ENCODE measurements around the gene KRTAP2-4. TPM values are rescaled to one million over a fixed set of nuclear protein-coding genes. Genes with fewer than 3 reads are reported as not detected.
"Not testable (repeated sequence)": the region's sequence is repeated elsewhere in the genome, so short reads cannot be mapped to it uniquely, and the experiment has no call there.

Gene KRTAP2-4
- polyA plus RNA-seq: not detected

- WGBS, 3 donors: 85 to 91% (median 90%) methylated on average over 5 to 6 of the region's 6 CpGs
- no peak within 1 kb of the TSS for H3K27ac ChIP-seq (ENCODE audit: low read depth, low read length)
Measured at GRCh38 chr17:41065829-41066624, at the start of gene KRTAP2-4. TSS of gene KRTAP2-4 (minus strand) at chr17:41065879. CDS start at chr17:41065845, 34 bp downstream.

DNA sequence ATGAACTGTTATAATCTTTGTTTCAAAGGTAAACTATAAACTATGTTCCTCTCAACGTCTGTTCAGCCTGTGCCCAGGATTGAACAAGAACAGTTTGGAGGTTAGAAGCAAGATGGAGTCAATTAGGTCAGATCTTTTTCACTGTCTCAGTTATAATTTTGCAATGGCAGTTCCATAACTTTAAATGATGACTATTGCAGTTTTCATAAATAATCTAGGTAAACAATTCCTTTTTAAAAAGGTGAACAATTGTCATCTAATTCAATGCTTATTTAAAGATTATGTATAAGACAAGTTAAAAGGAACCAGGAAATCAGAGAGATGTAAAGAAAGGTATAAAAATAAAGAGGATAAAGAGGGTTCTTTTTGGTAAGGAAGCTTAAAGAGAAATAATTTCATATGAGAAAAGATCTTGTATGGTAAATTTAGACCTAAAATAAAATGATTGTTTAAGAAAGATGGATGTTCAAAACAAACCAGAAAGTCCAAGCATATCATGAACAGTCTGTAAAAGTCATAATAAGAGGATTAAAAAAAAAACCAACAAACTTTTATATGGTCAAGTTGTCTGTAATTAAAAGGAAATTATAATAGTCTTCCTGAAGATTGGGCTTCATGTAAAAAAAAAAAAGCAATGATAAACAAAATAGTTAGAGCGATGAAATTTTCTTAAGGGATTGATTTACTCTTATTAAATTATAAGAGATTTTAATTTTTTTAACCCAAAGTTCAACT, 45.6 kb upstream of the KRTAP2-4 start:
- WGBS, 3 donors: 65 to 76% (median 72%) methylated on average over 2 of the region's 2 CpGs
- no peak overlapping the region for H3K27ac ChIP-seq (ENCODE audit: low read depth, low read length)

GRCh38 chr17:41108728-41109386, 43.2 kb upstream of the KRTAP2-4 start:
- WGBS, 3 donors: 0 to 50% (median 28%) methylated on average over 1 of the region's 1 CpG

GRCh38 chr17:41107941-41108450, 42.3 kb upstream of the KRTAP2-4 start:
- WGBS, 3 donors: 52 to 73% (median 70%) methylated on average over 1 of the region's 1 CpG
- H3K27ac ChIP-seq (ENCODE audit: low read depth, low read length): no peak overlapping the region

More at GRCh38 chr17:41108728-41109386, 43.2 kb upstream of the KRTAP2-4 start:
- not testable (repeated sequence) for H3K27ac ChIP-seq (ENCODE audit: low read depth, low read length)

GRCh38 chr17:41105347-41105746, 39.7 kb upstream of the KRTAP2-4 start, which contains the start of gene KRTAP4-9:
TSS of gene KRTAP4-9 (plus strand) at chr17:41105389. CDS start at chr17:41105389, 0 bp downstream.
- H3K27ac ChIP-seq (ENCODE audit: low read depth, low read length): not testable (repeated sequence)
- whole genome bisulfite sequencing, 3 donors: 62 to 86% (median 72%) methylated on average over 7 to 10 of the region's 10 CpGs

DNA sequence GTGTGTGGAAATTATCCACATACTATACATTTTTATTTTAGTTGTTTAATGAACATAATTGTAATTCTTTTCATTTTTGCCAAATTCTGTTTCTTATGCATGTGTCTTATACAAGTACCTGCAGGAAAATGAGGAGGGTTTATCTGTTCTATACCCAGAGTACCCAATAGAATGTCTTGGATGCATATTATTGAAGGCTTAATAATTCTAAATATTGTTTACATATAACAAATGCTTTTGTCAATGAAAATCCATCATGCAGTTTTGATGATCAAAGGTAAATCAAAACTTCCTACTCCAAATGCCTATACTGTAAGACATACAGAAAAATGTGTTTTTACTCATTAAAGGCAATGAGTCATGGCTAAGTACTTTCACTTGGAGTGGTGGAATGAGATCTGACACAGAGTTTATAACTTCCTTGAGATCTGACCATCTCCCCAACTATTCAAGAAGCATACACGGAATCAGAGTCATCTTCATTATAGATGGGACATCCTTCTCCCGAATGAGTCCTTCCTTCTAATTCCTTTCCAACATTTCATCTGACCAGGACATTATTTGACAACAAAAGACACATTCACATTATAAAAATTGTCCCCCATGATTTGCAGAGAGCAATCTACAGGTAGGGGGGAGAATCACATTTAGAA, 38.8 kb upstream of the KRTAP2-4 start:
- H3K27ac ChIP-seq (ENCODE audit: low read depth, low read length): not testable (repeated sequence)
- WGBS, 3 donors: 55 to 76% (median 58%) methylated on average over 2 of the region's 2 CpGs

DNA sequence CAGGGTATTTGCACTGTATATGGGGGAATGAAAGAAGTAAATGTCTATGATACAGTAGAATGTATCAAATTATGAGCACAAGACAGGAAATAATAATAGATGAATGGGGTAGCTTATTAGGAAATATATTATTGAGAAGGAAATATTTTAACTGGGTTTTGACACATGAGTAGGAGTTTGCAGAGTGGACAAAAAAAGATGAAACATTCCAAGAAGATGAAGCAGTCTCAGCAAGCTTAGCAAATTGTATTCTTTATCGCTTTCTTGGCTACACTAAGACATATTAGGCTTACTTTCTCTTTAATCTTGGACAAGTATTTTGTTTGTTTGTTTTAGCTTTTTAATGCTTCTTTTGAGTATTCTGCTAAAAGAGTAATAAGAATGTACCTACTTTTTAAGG, 38.2 kb upstream of the KRTAP2-4 start:
- WGBS, 3 donors: 85 to 95% (median 87%) methylated on average over 1 of the region's 1 CpG
- H3K27ac ChIP-seq (ENCODE audit: low read depth, low read length): no peak overlapping the region

DNA sequence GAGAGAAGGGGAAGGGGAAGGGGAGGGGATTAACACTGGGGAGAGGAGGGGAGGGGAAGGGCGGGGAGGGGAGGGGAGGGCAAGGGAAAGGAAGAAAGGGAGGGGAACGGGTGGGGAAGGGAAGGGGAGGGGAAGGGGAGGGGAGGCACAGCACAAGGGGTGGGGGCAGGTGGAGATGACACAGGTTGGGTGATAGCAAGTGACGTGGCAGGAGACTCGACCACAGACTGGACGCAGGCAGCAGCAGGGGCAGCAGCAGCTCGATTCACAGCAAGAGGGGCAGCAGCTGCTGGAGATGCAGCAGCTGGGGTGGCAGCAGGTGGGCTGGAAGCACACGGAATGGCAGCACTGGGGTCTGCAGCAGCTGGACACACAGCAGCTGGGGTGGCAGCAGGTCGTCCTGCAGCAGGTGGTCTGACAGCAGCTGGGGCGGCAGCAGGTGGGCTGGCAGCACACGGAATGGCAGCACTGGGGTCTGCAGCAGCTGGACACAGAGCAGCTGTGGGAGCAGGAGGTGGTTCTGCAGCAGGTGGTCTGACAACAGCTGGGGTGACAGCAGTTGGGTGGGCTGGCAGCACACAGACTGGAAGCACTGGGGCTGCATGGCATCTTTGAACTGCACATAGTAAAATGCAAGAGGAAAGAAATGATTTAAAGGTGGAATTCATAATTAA, 36.0 kb upstream of the KRTAP2-4 start, which contains the start of gene KRTAP4-16:
Gene KRTAP4-16, minus strand, starts transcription at position 624 of the 674 bp plus-strand sequence. Its CDS starts 0 bp downstream, at position 624.
- 52 to 64% (median 53%) methylated on average over 8 to 10 of the region's 10 CpGs for WGBS, 3 donors
- H3K27ac ChIP-seq (ENCODE audit: low read depth, low read length): no peak within 1 kb of the TSS

DNA sequence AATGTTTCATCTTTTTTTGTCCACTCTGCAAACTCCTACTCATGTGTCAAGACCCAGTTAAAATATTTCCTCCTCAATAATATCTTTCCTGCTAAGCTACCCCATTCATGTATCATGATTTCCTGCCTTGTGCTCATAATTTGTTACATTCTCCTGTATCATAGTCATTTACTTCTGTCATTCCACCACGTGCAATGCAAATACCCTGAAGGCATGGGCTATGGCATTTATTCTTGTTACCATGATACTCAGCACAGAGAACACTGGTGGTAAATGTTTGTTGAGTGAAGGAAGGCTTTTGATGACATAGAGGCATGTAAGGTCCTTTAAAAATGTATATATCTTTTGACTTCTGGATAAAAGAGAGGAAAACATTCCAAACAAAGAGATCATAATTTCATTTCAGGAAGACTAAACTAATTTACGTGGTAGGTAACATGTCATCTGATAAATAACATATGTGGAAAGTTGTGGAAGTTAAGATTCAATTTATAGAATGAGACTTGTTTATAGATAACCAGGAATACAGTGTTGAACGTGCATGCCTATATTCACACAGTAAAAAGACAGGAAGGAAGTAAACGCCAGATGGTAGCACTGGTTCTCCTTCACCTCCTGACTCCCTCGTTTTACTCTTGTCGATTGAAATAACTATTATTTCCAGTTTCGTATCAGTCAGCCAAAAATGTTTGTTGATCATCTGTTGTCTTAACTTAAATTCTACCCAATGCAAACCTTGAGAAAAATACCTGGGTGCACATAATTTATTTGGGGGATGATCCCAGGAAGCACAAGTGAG, 34.2 kb upstream of the KRTAP2-4 start:
- WGBS, 3 donors: 30 to 53% (median 31%) methylated on average over 7 of the region's 7 CpGs
- not testable (repeated sequence) for H3K27ac ChIP-seq (ENCODE audit: low read depth, low read length)

DNA sequence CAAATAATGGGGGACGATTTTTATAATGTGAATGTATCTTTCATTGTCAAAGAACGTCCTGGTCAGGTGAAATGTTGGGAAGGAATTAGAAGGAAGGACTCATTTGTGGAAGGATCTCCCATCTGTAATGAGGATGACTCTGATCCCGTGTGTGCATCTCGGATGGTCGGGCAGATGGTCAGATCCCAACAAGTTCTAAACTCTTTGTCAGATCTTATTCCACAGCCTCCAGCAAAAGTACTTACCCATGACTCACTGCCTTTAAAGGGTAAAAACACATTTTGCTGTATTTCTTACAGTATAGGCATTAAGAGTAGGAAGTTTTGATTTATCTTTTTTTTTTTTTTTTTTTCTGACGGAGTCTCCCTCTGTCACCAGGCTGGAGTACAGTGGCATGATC, 32.8 kb upstream of the KRTAP2-4 start:
- H3K27ac ChIP-seq (ENCODE audit: low read depth, low read length): no peak overlapping the region
- WGBS, 3 donors: 80 to 85% (median 82%) methylated on average over 6 of the region's 6 CpGs

DNA sequence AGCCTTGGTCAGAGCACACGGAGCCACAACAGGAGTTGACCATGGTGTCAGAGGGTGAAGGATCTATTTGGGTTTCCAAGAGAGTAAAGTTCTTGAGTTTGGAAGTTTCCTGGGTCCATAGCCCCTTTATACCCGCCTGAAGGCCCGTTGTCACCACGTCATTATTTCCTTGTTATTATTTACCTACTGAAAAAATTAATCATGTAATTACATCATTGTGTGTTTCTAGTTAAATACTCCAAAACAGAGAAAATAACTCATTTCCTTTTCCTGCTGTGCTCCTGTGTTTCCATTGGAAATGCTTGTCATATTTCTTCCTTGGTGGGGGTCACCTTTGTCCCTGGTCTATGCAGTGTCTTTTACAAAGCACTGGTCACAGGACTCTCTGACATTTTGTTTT, 32.4 kb upstream of the KRTAP2-4 start, which contains the start of gene KRTAP4-8:
Gene KRTAP4-8, minus strand, starts transcription at position 101 of the 400 bp plus-strand sequence. Its CDS starts 58 bp downstream, at position 43.
- 32 to 68% (median 68%) methylated on average over 4 of the region's 4 CpGs for WGBS, 3 donors
- no peak within 1 kb of the TSS for H3K27ac ChIP-seq (ENCODE audit: low read depth, low read length)

DNA sequence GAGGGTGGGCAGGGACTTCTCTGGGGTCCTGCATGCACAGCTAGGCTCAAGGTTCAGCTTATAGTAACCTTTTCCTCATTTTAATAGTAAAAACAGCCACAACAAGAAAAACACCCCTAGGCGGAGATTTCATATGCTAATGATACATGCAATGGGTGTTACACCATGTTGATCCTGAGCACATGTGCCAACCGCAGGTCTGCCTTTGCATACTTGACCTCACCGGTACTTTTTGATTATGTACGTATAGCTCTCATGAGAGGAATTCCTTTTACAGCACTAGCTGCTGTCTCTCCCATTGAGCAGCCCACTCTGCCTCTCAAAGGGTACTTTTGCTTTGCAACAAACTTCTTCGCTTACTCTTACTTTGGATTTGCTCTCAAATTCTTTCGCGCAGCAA, 30.4 kb upstream of the KRTAP2-4 start:
- 82 to 85% (median 82%) methylated on average over 7 of the region's 7 CpGs for WGBS, 3 donors

DNA sequence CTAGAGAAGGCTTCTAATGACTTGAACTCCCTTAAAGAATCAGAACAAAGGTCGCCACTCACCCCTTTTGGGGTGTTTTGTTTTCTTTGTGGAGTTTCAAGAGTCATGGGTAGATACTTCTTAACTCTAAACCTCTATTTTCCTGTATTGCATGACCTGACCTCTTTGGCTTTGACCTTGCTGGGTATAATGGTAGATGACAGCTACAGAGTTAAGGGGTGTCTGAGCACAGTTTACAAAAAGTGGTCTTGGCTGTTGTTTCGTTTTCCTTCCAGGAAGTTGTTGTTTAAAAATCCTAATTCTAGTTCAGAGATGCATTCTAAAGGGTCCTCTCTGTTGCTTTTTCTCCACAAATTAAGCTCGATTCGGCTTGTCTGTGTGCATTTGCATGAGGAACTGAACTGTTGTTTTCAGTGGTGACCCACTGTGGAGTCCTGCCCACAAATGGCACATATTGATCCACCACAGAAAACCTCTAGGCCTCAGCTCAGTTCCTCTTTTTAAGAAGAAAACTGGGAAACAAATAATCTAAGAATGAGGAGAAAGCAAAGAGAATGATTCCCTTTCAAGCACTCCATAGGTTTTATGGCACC, 23.2 kb upstream of the KRTAP2-4 start:
- WGBS, 3 donors: 53 to 67% (median 54%) methylated on average over 4 of the region's 4 CpGs
- H3K27ac ChIP-seq (ENCODE audit: low read depth, low read length): not testable (repeated sequence)

More for the DNA sequence above, 30.4 kb upstream of the KRTAP2-4 start:
- H3K27ac ChIP-seq (ENCODE audit: low read depth, low read length): no peak overlapping the region

DNA sequence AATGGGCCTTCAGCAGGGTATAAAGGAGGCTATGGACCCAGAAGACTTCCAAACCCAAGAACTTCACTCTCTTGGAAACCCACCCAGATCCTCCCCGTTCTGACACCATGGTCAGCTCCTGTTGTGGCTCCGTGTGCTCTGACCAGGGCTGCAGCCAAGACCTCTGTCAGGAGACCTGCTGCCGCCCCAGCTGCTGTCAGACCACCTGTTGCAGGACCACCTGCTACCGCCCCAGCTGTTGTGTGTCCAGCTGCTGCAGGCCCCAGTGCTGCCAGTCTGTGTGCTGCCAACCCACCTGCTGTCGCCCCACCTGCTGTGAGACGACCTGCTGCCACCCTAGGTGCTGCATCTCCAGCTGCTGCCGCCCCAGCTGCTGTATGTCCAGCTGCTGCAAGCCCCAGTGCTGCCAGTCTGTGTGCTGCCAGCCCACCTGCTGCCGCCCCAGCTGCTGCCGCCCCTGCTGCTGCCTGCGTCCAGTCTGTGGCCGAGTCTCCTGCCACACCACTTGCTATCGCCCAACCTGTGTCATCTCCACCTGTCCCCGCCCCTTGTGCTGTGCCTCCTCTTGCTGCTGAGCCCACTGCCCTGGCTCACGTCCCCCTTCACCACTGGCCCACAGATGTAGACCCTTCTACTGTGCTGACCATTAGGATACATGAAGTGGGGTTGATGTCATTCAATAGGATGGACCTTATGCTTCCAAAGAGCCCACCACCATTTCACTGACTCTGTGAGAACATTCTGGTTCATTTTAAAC, 18.6 kb upstream of the KRTAP2-4 start, which contains the start of gene KRTAP4-7:
Gene KRTAP4-7, plus strand, starts transcription at position 51 of the 757 bp plus-strand sequence. Its CDS starts 57 bp downstream, at position 108.
- 71 to 87% (median 84%) methylated on average over 9 to 14 of the region's 14 CpGs for WGBS, 3 donors
- H3K27ac ChIP-seq (ENCODE audit: low read depth, low read length): not testable (repeated sequence)

DNA sequence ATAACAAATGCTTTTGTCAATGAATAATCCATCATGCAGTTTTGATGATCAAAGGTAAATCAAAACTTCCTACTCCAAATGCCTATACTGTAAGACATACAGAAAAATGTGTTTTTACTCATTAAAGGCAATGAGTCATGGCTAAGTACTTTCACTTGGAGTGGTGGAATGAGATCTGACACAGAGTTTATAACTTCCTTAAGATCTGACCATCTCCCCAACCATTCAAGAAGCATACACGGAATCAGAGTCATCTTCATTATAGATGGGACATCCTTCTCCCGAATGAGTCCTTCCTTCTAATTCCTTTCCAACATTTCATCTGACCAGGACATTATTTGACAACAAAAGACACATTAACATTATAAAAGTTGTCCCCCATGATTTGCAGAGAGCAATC, 17.7 kb upstream of the KRTAP2-4 start:
- 62 to 80% (median 78%) methylated on average over 2 of the region's 2 CpGs for WGBS, 3 donors
- H3K27ac ChIP-seq (ENCODE audit: low read depth, low read length): not testable (repeated sequence)

Data from adipose tissue (tissue), 3 donors.